Stimulated activated CD8-positive, alpha-beta memory T cell treated with anti-CD3 and anti-CD28 coated beads, Interleukin-12 subunit alpha, Interleukin-12 subunit beta, amount 100 ng/mL, for 24 hours (primary cell): ENCODE results near the gene TSHZ1.
"Not testable (repeated sequence)": the region's sequence is repeated elsewhere in the genome, so short reads cannot be mapped to it uniquely, and the experiment has no call there.

Experiments used
- DNase-seq: peaks from one replicate; pipeline ENCODE4 v3.0.0-alpha.2; 2020; ENCODE audit errors: extremely low read depth

TSHZ1 gene

DNA sequence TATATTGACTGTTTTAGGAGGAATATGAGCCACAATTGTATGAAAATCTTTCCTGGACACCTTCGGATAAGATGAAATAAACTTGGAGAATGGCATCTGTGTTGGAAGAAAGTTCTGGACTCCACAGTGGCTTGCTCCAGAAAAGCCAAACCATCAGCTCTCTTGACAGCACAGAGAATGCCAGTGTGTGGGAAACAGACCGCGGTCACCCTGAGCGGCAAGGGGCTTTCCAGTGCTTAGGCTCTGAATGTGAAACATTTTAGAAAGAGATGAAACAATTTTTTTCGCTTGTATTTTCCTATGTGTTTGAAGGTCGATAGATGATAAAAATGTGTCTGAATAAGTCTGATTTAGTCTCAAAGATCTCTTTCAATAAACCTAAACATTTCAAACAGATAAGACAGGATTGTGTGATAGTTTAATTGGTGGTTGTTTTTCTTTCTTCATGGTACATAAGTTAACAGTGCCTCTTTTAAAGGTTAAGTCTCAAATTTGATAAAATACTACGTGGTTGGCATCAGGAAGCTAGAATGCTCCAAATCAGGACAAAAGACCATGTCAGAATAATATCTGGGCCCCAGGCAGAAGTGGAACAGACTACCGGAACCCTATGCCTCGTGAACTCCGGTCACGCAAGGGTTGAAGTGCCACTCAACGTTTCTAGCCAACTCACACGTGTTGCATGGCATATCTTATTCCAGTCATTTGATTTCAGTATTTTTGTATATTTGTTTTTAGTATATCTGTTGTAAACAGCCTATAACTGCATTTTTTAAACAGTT is 30.6 kb upstream of the TSHZ1 start:
- DNase-seq, result no peak

DNA sequence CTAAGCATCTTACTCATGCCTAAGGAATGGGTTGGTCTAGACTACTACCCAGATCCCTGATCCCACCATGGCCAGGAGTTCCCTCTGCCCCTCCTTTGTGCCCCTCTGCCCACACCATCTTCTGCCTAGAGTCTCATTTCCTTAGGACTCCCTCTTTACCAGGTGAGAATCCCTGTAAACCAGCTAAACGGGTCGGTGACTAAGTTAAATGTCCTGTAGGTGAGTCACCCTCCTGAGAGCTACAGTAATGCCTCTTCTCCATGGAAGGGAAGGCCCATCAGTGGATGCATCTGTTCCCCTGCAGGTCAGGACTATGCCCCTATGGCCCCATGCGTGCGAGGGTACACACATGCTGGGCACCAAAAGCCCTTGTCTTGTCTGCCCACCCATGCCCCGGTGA is 27.1 kb upstream of the TSHZ1 start:
- DNase-seq, result no peak

DNA sequence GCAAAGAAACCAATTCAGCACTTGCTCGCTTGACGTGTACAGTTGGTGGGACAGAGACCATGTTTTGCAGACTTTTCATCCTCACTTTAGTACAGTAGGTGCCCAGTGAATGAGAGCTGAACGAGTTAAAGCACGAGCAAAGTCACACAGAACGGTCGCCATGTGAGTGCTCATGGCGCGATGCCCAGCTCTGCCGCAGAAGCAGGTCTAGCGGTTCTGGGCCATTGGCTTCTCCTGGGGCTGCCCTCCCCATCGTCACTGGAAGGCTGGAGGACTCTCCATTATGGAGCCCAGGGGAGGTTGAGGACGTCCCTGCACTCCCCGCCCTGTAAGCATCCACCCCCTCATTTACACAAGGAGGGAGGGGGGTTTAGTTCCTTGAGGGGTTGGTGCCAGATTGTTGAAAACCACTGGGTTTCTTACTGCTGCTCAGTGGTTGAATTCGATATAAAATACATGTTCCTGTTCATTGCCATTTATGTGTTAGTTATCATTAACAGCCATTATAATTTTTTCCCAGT is 26.6 kb upstream of the TSHZ1 start:
- no peak for DNase-seq

DNA sequence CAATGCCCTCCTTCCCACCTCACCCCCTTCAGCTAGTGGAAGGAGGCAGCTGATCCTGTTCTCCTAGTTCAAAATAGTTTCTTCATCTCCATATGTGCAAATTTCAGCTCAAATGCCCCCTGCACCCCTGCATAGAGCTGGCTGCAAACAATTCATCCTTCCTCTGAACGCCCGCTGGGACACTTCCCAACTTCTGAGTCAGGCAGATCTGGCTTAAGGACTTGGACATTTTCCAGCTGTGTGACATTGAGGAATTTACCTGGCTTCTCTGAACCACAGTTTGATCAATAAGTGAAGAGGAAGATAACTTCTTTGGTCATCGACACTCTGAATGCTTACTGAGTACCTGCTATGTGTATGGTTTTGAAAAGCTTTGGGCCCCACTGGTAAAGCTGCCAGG is 25.1 kb upstream of the TSHZ1 start:
- DNase-seq, result no peak

DNA sequence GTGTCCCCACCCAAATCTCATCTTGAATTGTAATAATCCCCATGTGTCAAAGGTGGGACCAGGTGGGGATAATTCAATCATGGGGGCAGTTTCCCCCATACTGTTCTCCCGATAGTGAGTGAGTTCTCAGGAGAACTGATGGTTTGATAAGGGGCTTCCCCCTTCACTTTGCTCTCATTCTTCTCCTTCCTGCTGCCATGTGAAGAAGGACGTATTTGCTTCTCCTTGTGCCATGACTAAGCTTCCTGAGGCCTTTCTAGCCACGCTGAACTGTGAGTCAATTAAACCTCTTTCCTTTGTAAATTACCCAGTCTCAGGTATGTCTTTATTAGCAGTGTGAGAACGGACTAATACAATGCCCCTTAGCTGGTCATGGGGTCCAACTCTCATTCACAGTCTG is 22.9 kb upstream of the TSHZ1 start:
- DNase-seq, result not testable (repeated sequence)

DNA sequence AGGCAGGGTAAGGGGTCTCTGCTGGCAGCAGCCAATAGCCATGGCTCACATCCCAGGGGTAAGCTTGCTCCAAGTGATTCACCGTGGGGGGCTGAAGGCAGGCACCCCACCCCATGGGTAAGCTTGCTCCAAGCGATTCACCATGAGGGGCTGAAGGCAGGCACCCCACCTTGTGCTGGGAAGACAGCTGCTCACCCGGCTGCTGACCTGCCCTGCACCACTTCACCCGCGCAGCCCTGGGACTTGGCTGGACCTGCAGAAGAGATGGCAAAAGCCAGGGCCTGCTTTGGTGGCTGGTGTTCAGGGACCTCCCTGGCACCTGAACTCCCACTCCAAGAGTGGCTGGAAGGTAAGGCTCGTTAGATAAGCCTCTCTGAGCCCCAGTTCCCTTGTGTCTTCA is 20.9 kb upstream of the TSHZ1 start:
- no peak for DNase-seq

DNA sequence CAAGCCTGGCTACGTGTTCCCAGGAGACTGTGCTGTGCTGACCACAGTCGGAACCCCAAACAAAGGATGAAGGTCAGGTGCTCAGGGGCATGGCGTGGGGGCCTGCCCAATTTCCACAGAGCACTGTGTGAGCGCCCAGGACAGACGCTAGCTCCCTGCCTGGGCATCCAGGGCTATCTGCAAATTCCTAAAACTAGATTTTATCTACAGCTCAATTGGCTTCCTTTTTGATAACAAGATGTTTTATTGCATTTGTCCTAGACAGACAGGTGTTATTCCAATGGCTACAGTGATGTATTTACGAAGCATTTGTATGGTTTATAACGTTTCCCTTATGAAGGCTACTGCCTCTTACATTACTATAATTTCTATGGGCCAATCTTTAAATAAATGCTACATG is 17.7 kb upstream of the TSHZ1 start:
- DNase-seq, result no peak

DNA sequence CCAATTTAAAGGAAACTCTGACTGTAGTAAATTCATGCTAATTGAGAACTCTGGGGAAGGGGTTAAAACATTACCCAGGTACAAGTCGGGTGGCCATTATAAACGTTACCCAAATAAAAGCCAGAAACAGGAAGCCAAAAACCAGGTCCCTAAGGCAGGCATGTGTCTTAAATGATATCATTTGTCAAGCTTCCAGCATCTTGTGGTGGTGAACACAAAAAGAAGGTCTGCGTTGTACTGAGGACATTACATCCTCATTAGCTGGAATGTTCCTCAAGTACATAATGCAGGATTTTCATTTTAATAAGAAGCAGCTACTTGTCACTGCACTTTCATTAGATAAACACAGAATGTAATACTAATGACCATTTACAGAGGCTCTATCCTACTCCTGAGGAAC is 12.6 kb upstream of the TSHZ1 start:
- no peak for DNase-seq

DNA sequence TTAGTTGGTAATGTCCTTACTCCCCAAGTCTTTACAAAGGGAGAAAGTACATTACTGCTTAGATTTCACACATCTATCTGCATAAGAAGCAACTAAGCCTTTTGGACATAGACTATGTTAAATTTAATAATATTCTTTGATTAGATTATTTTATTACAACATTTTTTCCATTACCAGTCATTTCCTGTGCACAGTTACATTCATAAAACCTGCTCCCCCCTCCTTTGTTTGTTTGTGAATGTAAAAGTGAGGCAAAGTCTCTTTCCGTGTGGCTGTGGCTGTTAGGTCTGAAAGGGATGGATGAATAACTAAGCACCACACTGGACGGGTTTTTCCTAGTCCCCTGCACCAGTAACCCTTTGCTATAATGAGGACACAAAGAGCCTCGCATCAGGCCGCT is 11.3 kb upstream of the TSHZ1 start:
- DNase-seq, result no peak

DNA sequence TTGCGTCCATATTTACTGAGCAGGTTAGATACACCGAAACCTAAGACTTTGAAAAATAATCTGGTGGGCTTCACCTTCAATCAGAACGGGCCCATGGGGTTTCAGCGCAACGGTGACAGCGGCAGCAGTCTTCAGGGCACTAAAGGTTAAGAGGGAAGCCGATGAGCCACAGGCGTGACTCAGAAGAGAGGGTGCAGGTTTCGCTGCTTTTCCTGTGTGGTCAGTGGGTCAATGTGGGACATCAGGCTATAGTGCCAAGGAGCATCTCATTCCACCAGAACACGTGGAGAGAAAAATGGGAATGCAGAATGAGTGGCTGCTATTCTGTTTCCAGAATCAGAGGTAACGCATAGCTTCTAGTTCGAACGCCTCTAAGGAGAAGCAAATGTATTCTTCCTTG is 10.5 kb upstream of the TSHZ1 start:
- DNase-seq, result no peak

DNA sequence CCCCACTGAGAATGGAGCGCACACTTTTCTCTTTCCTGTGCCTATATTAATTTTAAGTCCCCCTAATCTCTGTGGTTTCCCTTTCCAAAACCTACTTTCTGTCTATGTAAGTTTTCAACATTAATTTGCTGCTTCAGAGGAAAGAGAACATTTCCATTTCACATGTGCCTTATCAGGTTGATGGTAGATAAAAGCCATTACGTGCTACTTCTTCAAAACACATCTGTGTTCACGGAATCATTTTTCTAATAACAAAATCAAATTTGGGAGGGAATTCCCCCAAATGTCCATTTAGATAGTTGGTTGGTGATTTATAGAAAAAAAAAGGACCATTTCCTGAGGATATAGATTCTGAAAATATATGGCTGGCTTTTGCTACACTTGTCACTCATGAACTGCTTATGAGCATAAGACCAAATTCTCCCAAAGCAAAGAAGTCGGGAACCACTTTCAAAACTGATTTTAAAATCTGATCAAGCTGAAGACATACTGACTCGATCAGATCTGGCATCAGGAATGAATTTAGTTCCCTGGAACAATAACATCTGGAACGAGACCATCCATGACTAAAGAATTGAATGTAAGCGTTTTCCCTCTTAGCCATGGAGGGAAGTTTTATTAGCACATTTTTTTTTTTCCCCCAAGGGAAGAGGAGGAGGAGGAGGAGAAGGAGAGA is 9.9 kb upstream of the TSHZ1 start:
- DNase-seq, result no peak

DNA sequence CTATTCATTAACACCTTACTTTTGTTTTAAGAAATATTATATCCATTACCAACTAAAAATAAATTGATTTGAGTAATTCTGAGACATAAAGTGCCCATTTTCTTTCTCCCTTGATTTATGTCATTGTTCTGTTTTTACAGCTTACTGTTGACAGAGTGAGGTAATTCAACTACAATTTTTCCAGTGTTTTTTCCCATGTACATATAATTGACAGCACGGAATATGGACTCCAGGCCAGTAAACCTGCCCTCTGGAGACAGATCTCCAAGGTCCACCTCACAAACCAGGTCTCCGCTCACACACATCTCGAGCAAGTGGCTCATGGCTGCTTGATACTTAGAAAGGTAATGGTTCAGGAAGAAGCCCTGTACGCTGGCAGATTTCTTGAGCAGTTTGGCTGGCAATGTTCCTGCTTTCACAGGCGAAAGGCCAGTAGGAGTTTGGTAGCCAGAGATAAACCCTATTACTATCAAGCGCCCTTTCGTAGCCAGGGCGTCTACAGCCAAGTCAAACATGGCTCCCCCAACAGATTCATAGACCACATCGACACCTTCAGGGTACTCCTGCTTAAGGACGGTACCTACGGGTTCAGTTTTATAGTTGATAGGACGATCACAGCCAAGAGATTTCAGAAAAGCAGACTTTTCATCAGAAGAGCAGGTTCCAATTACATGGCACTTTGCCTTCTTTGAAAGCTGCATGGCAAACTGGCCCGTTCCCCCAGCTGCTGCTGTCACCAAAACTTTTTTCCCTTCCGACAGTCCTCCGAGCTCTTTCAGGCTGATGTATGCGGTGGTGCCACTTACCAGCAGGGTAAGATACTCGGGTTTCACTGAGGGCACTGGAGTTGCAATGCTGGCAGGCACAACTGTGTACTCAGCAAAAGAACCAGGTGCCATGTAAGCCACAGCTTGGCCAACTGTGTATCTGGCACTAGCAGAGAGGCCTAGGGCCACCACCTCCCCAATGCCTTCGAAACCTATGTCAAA is 9.0 kb upstream of the TSHZ1 start:
- DNase-seq, result no peak

DNA sequence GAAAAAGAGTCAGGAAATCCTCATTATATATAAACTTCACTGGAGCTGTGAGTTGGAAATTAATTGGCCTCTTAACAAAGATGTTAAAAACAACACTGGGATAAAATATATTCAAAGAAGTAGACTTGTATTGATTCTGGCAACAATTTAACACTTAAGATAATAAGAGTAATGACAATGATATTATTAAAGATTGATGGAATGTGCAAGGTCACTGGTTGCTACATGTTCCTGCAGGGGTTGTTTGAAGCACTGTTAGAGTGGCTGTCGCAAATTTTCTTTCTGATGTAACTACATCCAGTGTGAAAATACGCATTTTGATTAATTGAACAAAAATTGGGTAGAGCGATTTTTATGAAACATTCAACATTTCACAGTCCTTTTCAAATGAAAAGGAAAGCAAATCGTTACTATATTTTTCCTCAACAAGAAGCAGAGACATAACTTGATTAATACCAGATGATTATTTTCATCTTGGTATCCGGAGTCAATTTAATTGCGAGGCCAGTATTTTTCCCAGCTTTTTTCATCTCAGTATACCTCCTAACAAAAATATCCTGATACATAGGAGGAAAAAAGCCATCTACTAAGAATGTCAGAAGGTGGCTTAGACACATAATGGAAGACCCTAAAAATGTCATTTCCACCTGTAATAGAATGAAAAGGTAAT is 7.8 kb upstream of the TSHZ1 start:
- DNase-seq, result no peak

DNA sequence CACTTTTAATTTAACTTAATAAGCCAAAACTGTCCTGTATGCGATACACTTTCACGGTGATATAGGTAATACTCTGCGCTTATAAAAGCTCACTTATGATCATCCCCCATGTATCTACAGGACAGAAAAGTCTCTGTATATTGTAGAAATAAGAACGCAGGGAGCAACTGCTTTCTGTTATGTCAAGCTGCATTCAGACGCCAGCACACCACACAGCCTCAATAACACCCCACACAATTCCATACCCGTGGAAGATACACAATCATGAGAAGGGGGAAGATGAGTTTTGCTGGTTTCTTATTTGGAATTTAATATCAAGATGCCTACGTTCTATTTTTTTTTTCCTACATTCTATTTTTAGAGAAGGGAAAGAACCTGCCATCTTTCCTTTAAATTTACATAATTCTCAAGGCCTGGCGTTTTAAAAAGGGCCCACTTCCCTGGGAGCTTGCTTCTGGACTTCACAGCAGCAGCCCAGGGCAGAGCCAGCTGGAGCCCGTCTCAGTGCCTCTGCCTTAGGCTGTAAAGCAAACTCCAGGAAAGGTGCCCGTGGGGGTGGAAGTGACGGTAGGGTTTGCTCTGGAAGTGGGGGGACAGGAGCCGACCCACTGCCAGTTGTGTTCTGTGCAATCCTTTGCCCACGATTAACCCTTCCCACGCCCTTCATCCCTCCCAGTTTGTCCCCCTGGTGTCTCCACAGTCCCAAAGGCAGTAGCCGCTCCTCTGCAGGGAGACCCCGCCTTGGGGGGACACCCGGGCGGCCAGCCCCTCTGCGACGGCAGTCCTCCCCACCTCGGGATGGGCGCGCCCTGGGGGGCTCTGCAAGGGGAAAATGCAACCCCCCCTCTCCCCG is 7.0 kb upstream of the TSHZ1 start:
- DNase-seq, result no peak

DNA sequence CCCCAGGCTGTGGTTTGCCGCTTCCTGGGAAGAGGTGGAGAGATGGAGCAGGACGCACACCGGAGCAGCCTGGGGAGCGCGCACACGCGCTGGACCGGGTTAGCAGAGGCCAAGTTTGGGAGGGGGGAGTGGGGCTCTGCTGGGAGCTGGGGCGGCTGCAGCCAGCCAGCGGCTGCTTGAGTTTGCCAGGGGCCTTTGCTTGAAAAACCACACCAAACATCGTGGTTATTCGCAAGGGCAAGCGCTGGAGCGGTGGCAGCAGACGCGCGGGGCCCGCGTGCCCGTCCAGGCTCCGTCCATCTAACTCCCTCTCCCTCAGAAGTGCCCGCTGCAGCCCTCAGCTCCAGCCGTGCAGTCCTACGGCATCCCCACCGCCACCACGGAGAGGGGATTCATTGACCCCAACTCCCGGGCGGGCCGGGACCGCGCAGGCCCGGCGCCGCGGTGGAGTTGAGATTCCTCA is 6.3 kb upstream of the TSHZ1 start:
- DNase-seq, result no peak

DNA sequence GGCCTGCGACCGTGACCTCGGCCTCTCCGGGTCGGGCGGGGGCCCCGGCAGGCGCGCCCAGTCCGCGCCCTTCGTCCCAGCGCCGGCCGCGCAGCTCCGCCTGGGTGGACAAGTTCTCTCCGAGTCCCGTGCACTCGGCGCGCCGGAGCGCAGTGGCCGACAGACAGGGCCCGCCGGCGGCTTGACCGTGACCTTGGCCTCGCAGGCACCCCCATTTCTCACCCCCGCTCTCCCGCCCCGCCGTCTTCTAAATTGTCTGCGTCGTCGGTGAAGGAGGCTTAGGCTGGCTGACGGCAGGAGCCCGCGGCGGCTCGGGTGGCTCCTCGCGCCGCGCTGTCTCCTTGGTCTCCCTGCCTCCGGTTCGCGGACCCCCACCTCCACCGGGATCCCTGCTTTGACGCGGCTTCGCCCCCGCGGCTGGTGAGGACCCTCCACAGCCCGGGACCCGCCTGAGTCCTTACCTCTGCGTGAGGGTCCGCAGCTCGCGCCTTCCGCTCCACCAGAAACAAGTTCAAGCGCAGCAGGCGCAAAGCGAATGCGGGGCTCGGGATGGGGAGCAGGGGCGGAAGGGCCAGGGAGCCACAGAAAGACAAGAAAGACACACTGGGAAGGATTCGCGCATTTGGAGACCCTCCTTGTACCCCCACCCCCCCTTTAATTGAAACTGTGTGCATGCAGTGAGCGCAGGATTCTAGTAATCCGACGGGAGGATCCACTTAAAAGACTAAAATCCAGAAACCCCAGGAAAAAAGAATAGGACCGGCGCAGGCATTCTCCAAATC is 5.7 kb upstream of the TSHZ1 start:
- no peak for DNase-seq

DNA sequence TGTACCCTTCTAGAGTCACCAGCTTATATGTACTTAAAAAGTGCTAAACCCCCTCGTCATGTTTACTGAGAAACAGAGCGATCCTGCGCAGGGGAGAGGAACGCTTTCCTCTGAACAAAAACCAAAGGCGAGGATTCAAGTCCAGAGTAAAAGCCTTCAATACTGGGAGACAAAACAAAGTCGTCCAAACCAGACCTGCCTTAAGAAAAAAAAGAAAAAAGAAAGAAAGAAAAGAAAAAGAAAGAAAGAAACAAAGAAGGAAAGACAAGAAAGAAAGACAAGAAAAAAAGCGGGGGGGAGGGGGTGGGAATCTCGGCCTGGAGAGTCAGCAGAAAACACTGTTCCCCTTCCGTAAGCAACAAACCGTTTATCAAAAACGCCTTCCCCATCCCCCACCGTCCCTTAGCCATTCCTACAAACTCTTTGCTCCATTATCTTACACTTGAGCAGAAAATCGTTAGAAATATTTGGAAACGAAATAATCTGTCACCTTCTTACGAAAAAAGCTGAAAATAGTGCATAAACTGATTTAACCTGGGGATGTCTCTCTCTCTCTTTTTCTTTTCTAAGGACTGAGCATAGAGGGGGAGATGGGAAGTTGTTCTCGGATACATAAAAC is 5.0 kb upstream of the TSHZ1 start:
- no peak for DNase-seq

DNA sequence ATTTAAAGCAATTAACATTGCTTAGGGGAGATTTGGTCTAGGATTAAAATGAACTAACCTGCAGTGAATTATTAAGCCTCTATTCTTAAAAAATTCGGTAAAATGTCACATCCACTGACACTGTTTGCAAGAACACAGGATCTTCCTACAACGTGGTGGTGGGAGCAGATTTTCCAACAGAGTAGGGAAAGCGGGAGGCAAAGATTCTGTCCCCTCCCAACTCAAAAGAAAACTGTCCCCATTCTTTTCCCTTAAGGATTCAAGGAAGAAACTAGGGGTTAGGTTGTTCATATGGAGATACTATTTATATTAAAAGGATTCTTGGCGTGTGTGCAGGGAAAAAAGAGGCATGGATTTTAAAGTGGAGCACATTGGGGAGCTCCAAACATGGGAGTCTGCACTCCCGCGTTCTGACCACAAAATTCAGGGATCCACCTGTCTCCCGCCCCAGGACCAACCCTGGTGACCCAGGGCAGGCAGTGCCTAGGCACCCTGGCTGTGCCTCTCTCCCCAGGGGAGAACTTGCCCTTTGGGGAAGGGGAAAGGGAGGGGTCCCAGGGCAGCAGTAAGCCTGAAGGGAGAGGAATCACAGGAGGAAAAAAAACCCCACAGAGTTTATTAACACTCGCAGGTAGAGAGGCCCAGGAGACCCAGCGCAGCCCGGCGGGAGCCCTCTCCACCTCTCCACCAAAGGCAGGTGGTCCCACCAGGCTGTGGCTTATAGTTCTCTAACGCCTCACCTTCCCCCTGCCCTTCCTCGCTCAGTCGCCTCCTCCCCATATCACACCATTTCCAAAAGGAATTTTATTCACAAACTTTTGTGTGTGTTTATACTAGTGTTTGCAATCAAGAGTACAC is 3.9 kb upstream of the TSHZ1 start:
- DNase-seq, result no peak
